D341Med (cell line): ENCODE data around the gene MICAL2.

Source experiments
- DNase-seq: peaks from one replicate; pipeline ENCODE4 v3.0.0; 2012; ENCODE audit warnings: low spot score

Gene MICAL2

GRCh38 chr11:12189543-12190235 is 79.3 kb downstream of the MICAL2 start:
- no peak for DNase-seq

- no peak for DNase-seq
Observed at GRCh38 chr11:12190511-12190910, 80.1 kb downstream of the MICAL2 start.

GRCh38 chr11:12192794-12193514 is 82.6 kb downstream of the MICAL2 start:
- no peak for DNase-seq

DNA sequence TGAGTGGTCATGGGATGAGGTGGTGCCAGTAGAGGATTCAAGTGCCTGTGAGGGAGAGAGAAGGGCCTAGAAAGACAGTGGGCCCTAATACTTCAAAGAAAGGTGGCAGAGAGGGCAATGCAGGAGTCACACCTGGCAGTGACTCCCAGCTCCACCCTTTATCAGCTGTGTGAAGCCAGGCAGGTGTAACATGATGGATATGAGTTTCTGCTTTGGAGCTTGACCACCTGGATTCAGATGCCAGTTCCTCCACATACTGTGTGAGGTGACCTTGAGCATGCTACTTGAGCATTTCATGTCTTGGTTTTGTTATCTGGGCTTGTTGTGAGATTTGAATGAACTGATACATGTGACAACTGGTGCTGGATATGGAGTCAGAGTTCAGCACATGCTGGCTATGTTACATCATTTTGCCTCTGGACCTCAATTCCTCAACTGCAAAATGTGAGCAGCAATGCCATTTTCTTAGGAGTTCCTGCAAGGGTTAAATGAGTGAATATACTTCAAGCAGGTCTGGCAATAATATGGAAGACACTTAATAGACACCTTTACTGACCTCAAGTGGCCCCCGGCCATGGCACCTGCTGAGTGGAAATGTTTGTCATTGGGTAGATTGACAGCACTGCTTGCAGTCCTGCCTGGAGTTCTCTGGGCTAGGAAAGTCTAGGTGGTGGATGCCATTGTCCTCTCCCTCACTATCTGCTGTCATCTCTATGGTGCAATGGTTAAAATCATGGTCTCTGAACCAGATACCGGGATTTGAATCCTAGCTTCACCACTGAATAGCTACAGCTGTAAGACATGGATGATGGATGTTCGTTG is 83.3 kb downstream of the MICAL2 start:
- no peak for DNase-seq

DNA sequence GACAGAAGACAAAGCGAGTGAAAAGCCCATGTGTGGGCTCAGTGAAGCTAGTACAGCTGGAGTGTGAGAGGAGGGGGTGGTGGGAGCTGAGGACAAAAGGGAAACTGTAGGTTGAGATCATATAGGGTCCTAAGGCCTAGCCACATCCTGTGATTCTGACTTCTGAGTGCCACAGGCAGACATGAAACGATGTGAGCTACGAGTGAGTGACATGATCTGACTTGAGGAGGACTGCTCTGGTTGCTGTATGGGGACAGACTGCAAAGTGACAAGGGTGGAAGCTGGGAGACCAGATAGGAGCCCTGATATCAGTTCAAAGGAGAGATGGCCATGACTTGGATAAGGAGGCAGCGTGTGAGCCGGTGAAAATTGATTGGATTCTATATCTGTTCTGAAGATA is 85.4 kb downstream of the MICAL2 start:
- no peak for DNase-seq

DNA sequence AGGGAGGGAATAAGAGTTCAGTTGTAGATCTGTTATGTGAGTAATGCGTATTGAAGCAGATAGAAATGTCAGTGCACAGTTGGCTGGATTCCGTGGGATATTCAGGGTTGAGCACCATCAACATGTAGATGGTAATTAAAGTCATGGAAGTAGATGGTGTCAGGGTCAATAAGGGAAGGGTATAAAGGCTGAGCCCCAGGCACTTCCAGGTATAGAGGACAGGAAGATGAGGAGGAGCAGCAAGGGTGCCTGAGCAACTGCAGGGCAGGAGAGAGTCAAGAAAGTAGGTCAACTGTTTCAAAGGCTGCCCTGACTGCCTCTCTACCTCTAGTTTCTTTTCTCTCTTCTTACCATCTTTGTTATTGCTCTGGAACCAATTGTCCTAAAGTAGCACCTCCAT is 85.9 kb downstream of the MICAL2 start:
- no peak for DNase-seq

DNA sequence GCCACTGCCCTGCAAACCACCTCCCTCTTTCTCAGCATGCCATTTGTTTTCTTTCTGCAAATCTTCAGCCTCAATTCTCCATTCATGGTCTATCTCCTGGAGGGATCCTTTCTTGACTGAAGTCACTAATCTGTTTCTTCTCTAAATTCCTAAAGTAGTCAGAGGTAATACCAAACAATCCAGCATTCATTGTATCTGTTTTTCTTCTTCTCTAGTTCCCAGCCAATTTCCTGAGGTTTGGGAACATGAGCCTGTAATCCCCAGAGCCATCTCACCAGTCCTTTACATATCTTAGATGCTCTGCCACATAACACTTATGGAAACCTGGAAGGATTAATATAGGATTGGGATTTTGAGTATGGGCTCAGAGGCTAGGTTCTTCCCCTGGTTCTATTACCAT is 86.5 kb downstream of the MICAL2 start:
- DNase-seq = no peak

DNA sequence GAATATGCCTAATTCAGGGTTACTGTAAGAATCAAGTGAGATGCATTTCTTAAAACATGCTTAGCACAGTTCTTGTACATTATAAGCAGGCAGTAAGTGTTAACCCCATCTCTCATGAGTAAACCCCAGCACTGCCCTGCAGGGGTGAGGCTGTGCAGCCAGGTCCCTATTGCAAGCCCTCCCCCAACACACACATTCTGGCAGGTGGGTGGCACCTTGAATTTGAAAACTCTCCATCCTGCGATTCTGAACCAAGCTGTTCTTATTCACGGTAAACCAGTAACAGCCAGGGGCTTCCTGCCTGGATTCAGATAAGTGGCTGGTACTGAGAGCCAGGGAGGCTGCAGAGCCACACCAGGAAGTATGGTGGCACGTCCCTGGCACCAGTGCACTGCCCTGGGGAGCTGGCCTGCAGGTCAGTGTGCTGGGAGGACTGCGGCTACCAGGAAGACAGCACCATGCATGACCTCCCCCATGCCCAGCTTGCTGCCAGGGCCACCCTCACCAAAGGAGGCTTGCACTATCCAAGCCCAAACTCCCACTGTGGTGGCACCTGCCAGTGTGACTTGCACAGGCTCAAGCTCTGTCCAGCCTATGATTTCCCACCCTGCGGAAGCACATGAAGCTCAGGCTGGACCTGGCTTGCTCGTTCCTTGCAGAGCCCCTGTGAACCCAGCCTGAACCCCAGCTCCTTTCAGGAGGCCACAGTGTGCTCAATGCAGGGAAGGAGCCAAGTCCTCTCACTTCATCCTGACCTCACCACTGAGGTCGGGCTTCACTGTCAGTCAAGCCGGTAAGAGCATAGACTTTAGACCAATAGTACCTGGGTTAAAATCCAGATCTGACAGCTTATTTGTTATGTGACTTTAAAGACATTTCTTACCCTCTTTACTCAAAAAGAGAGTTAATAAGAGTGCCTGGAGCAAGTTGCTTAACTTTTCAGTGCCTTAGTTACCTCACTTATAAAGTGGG is 88.1 kb downstream of the MICAL2 start:
- no peak for DNase-seq

GRCh38 chr11:12199231-12199948 is 89.0 kb downstream of the MICAL2 start:
- no peak for DNase-seq

DNA sequence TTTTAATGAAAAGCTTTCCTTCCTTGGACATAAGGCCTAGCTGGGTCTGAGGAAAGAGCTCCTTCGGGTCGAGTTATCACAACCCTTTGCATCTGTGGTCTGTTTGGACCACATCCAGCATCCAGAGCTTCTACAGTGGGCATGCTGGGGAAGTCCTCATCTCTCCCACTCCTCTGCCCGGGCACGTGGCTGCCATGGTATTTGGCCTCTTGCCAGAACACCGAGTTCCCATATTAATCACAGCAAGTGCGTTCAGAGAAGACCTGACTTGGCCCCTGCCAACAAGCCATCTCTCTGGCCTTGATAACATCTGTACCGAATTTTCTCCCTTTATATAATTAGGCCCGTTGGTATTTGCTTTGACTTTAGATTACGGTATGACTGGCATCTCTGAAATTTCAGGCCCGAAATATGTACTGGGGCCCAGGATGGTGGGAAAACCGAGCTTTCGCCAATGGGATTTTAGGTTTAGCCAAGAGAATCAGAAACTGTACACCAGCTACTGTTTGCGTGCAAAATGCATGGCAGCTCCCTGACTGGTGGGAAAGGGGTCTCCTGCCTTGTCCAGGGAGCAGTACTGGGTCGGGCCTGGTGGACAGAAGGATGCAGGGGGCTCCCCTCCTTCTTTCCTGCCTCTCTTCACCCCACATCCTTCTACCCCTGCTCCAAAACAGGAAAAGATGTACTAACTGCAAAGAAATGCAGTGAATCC is 90.0 kb downstream of the MICAL2 start:
- DNase-seq = no peak

DNA sequence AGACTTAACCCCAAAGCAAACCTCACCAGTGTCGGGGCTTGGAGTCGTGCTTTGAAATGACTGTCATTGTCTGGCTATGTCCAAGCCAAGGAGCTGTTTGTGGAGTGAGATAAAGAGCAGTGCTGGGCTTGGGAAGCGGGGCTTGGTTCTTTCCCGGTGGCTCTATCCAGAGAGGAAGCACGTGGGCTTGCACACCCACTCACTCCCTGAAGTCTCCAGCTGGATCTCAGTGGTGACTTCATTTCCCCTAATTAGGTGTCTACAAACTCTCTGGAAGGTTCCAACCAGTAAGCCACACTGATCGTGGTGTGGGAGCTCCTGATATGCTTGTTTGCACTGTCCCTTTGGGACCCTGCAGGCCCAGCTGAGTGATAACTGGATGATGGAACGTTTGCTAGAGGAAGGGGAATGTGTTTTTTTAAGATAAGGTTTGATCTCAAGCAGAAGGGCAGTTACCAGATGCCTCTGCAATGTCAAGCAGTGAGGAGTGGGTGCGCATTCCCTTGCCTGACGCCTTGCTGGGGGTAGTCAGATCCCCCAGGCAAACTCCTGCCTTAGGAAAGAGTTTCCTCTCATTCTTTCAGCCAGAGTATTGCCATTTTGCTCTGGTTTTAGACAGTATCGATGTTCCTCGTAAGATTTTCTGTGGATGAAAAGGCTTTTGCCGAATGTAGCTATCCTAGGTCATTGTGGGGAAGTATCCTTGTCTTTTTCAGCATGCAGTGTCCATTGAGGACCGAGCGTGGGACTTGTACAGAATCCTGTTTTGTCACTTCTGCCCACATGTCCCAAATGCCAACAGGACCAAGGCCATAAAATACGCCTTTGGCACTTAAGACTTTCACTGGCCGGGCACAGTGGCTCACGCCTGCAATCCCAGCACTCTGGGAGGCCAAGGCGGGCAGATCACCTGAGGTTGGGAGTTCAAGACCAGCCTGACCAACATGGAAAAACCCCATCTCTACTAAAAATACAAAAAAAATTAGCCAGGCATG is 90.9 kb downstream of the MICAL2 start:
- DNase-seq = no peak

- DNase-seq = no peak
Observed at GRCh38 chr11:12202661-12203310, 92.4 kb downstream of the MICAL2 start.

DNA sequence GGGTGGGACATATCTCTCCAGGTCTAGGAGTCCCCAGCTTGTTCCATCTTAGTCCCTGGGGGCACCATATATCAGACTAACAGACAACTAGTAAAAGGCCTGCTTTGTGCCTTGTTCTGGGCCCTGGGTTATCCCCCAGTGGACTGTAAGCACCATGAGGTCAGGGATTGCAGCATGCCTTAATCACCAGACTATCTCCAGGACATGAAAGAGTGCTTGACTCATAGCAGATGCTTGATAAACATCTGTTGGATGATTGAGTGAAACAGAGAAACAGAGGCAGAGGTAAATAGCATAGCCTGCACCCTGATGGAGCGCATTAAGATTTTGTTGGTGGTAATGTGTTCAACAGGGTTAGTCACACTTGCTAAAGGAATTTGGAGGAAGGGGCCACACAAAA is 94.1 kb downstream of the MICAL2 start:
- no peak for DNase-seq

GRCh38 chr11:12205330-12205729 is 94.9 kb downstream of the MICAL2 start:
- DNase-seq = no peak

GRCh38 chr11:12206529-12206928 is 96.1 kb downstream of the MICAL2 start:
- no peak for DNase-seq

GRCh38 chr11:12207384-12208150 is 97.2 kb downstream of the MICAL2 start:
- no peak for DNase-seq

GRCh38 chr11:12209096-12209495 is 98.7 kb downstream of the MICAL2 start:
- no peak for DNase-seq

DNA sequence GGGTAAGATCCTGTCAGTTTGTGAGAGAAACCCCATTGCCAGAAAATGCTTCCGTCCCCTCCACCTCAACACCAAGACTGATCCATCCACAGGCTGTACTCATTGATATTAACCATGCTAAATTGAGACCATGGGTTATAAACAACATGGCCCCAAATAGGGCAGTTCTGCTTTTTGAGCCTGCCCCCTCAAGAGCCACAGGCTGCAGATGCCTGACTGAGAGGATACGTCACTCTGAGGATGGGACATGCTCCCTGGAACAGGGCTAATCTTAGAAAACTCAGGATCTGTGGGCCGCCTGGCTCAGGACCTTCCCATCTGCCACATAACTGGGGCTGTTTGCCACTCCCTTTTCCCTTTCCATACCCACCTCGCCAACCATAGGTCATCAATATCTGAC is 99.8 kb downstream of the MICAL2 start:
- no peak for DNase-seq
